K562 (cell line): ENCODE results near the gene ZNF77. TPM values are rescaled to one million over a fixed set of nuclear protein-coding genes. Genes with fewer than 3 reads are reported as not detected.
A peak's percentile ranks its signal among the peaks of the same experiment; 100 is the strongest.

Source experiments
- DEAF1 ChIP-seq: fragments of 450-650 bp; formaldehyde crosslinking; IDR thresholded peaks from 2 replicates; pipeline ENCODE4 v1.4.0; 2020; ENCODE audit warnings: mild to moderate bottlenecking, moderate library complexity
- GTF3C2 ChIP-seq: IDR thresholded peaks from 3 replicates; pipeline ENCODE4 v1.6.1; 2011; ENCODE audit warnings: borderline replicate concordance, mild to moderate bottlenecking, moderate library complexity; ENCODE audit not compliant: insufficient read length; ENCODE audit errors: extremely low read depth
- MEF2A ChIP-seq: IDR thresholded peaks from 2 replicates; pipeline ENCODE4 v1.6.1; 2011; ENCODE audit warnings: low read depth, mild to moderate bottlenecking, low read length, moderate library complexity; ENCODE audit not compliant: control insufficient read depth
- TRIM24 ChIP-seq, 2 experiments: fragments of 450-650 bp; IDR thresholded peaks; 2 replicates each; pipeline ENCODE4 v1.6.1; 2016
- ZFP1 ChIP-seq: fragments of 450-650 bp; formaldehyde crosslinking; IDR thresholded peaks from 2 replicates; pipeline ENCODE4 v1.4.0; 2020; ENCODE audit warnings: mild to moderate bottlenecking, mixed read lengths
- polyA plus RNA-seq, 8 experiments: library from polyadenylated mRNA; depleted of rRNA in 4 of 8; stranded (reverse) in 5 of 8; unstranded in 3 of 8; fragments of >200 nt; fragmentation: Nextera tagmentation in 2 of 8; fragmentation: Illumina TruSeq in 1 of 8; extraction: Ambion mirVana in 2 of 8; extraction: Trizol in 1 of 8; gene quantifications; 2 replicates each; pipeline versions ENCODE4 v1.2.1 to v1.2.3, GENCODE V29; 2011 to 2014; ENCODE audit warnings: inconsistent platforms in 1 of 8, missing spikeins in 1 of 8
- total RNA-seq, 7 experiments: library from RNA; depleted of rRNA in 6 of 7; stranded (reverse); fragments of >200 nt in 6 of 7; fragmentation: Illumina TruSeq in 2 of 7; extraction: Trizol in 2 of 7; gene quantifications; 2 replicates each; pipeline versions ENCODE4 v1.2.1 to v1.2.3, GENCODE V29; 2011 to 2021; ENCODE audit warnings: low replicate concordance in 1 of 7

Gene ZNF77
- total and polyA plus RNA-seq, 9 of the 15 experiments (the other 6 are each of a cell fraction or from before 2014, with no cell fraction given), result 4.3 to 14.5 (median 7.7) TPM

GRCh38 chr19:2883686-2884439 is 60.9 kb downstream of the ZNF77 start (continued):
- TF ChIP-seq GTF3C2 (no peak), TRIM24 (IDR thresholded peaks at IDR 0.05) (peak; percentile 81 to 84; a peak in 3 of 4 replicates), DEAF1 (no peak), MEF2A (0 out of 2 replicates have a peak, but pooled peaks have one; percentile 34), ZFP1 (CRISPR knock-in tag) (no peak)

Other genes starting within 250 kb of the ZNF77 start
Only the 7 nearest of the 16 such genes appear.
- 1.2 and 1.5 TPM in 2 replicates for gene ZNF554, start 125.1 kb downstream of the ZNF77 start, total RNA-seq (2014; rRNA removed)
- gene ZNF554, start 125.1 kb downstream of the ZNF77 start, total RNA-seq (2014; rRNA removed; fragmentation: Illumina TruSeq; extraction: Trizol), result 1.0 and 1.4 TPM in 2 replicates
- gene ZNF554, start 125.1 kb downstream of the ZNF77 start, total RNA-seq (2015; rRNA removed; fragmentation: Illumina TruSeq; extraction: Trizol), result 1.1 and 1.3 TPM in 2 replicates
- 1.3 and 1.8 TPM in 2 replicates for gene ZNF554, start 125.1 kb downstream of the ZNF77 start, total RNA-seq (2021)
- gene ZNF554, start 125.1 kb downstream of the ZNF77 start, polyA plus RNA-seq (2011; rRNA removed), result 1.3 and 1.5 TPM in 2 replicates
- 0.89 and 1.0 TPM in 2 replicates for gene ZNF554, start 125.1 kb downstream of the ZNF77 start, polyA plus RNA-seq (2014; fragmentation: Illumina TruSeq; extraction: Trizol)
- under 1 TPM; 0.07 to 0.31 TPM for gene ZNF554, start 125.1 kb downstream of the ZNF77 start, polyA plus RNA-seq (2014; fragmentation: Nextera tagmentation; extraction: Ambion mirVana)
- 1.1 and 1.4 TPM in 2 replicates for gene ZNF554, start 125.1 kb downstream of the ZNF77 start, polyA plus RNA-seq (2014; rRNA removed)
- 2.0 TPM in 2 replicates for gene ZNF555, start 103.5 kb downstream of the ZNF77 start, total RNA-seq (2014; rRNA removed)
- 6.0 and 6.8 TPM in 2 replicates for gene ZNF555, start 103.5 kb downstream of the ZNF77 start, total RNA-seq (2014; rRNA removed; fragmentation: Illumina TruSeq; extraction: Trizol)
- 3.2 and 3.6 TPM in 2 replicates for gene ZNF555, start 103.5 kb downstream of the ZNF77 start, total RNA-seq (2015; rRNA removed; fragmentation: Illumina TruSeq; extraction: Trizol)
- 4.0 and 5.4 TPM in 2 replicates for gene ZNF555, start 103.5 kb downstream of the ZNF77 start, total RNA-seq (2021)
- gene ZNF555, start 103.5 kb downstream of the ZNF77 start, polyA plus RNA-seq (2011; rRNA removed), result 6.7 and 7.5 TPM in 2 replicates
- gene ZNF555, start 103.5 kb downstream of the ZNF77 start, polyA plus RNA-seq (2014; fragmentation: Illumina TruSeq; extraction: Trizol), result 4.6 and 5.4 TPM in 2 replicates
- 1 to 10 TPM; 4.4 to 6.1 TPM for gene ZNF555, start 103.5 kb downstream of the ZNF77 start, polyA plus RNA-seq (2014; fragmentation: Nextera tagmentation; extraction: Ambion mirVana)
- gene ZNF555, start 103.5 kb downstream of the ZNF77 start, polyA plus RNA-seq (2014; rRNA removed), result 3.0 and 3.4 TPM in 2 replicates
- 0.12 and 0.36 TPM in 2 replicates for gene ZNF556, start 77.6 kb downstream of the ZNF77 start, total RNA-seq (2014; rRNA removed)
- 0.03 and 0.33 TPM in 2 replicates for gene ZNF556, start 77.6 kb downstream of the ZNF77 start, total RNA-seq (2014; rRNA removed; fragmentation: Illumina TruSeq; extraction: Trizol)
- gene ZNF556, start 77.6 kb downstream of the ZNF77 start, total RNA-seq (2015; rRNA removed; fragmentation: Illumina TruSeq; extraction: Trizol), result 0.11 TPM in 1 of 2 replicates, not detected in the other
- 0.11 TPM in 1 of 2 replicates, not detected in the other for gene ZNF556, start 77.6 kb downstream of the ZNF77 start, total RNA-seq (2021)
- not detected in 2 replicates for gene ZNF556, start 77.6 kb downstream of the ZNF77 start, polyA plus RNA-seq (2011; rRNA removed)
- gene ZNF556, start 77.6 kb downstream of the ZNF77 start, polyA plus RNA-seq (2014; fragmentation: Illumina TruSeq; extraction: Trizol), result 0.01 and 0.06 TPM in 2 replicates
- under 1 TPM; 0.01 to 0.10 TPM for gene ZNF556, start 77.6 kb downstream of the ZNF77 start, polyA plus RNA-seq (2014; fragmentation: Nextera tagmentation; extraction: Ambion mirVana)
- gene ZNF556, start 77.6 kb downstream of the ZNF77 start, polyA plus RNA-seq (2014; rRNA removed), result 0.08 and 0.09 TPM in 2 replicates
- gene ZNF57, start 44.0 kb downstream of the ZNF77 start, total RNA-seq (2014; rRNA removed), result 7.3 and 8.5 TPM in 2 replicates
- gene ZNF57, start 44.0 kb downstream of the ZNF77 start, total RNA-seq (2014; rRNA removed; fragmentation: Illumina TruSeq; extraction: Trizol), result 13.4 and 13.5 TPM in 2 replicates
- gene ZNF57, start 44.0 kb downstream of the ZNF77 start, total RNA-seq (2015; rRNA removed; fragmentation: Illumina TruSeq; extraction: Trizol), result 10.8 and 11.5 TPM in 2 replicates
- 7.7 and 7.8 TPM in 2 replicates for gene ZNF57, start 44.0 kb downstream of the ZNF77 start, total RNA-seq (2021)
- 10.8 and 12.8 TPM in 2 replicates for gene ZNF57, start 44.0 kb downstream of the ZNF77 start, polyA plus RNA-seq (2011; rRNA removed)
- 9.6 and 11.9 TPM in 2 replicates for gene ZNF57, start 44.0 kb downstream of the ZNF77 start, polyA plus RNA-seq (2014; fragmentation: Illumina TruSeq; extraction: Trizol)
- gene ZNF57, start 44.0 kb downstream of the ZNF77 start, polyA plus RNA-seq (2014; fragmentation: Nextera tagmentation; extraction: Ambion mirVana), result 1 to 10 TPM; 3.9 to 6.2 TPM
- gene ZNF57, start 44.0 kb downstream of the ZNF77 start, polyA plus RNA-seq (2014; rRNA removed), result 7.0 and 7.7 TPM in 2 replicates
- gene TLE6, start 32.6 kb upstream of the ZNF77 start, total RNA-seq (2014; rRNA removed), result 3.3 and 6.1 TPM in 2 replicates
- 1.1 and 1.2 TPM in 2 replicates for gene TLE6, start 32.6 kb upstream of the ZNF77 start, total RNA-seq (2014; rRNA removed; fragmentation: Illumina TruSeq; extraction: Trizol)
- gene TLE6, start 32.6 kb upstream of the ZNF77 start, total RNA-seq (2015; rRNA removed; fragmentation: Illumina TruSeq; extraction: Trizol), result 3.4 and 3.5 TPM in 2 replicates
- gene TLE6, start 32.6 kb upstream of the ZNF77 start, total RNA-seq (2021), result 1.8 TPM in 2 replicates
- 3.3 and 3.5 TPM in 2 replicates for gene TLE6, start 32.6 kb upstream of the ZNF77 start, polyA plus RNA-seq (2011; rRNA removed)
- gene TLE6, start 32.6 kb upstream of the ZNF77 start, polyA plus RNA-seq (2014; fragmentation: Illumina TruSeq; extraction: Trizol), result 1.8 and 3.1 TPM in 2 replicates
- 1 to 10 TPM; 1.2 to 1.5 TPM for gene TLE6, start 32.6 kb upstream of the ZNF77 start, polyA plus RNA-seq (2014; fragmentation: Nextera tagmentation; extraction: Ambion mirVana)
- gene TLE6, start 32.6 kb upstream of the ZNF77 start, polyA plus RNA-seq (2014; rRNA removed), result 2.5 and 4.4 TPM in 2 replicates
- gene TLE2, start 84.3 kb upstream of the ZNF77 start, total RNA-seq (2014; rRNA removed), result 5.5 and 6.4 TPM in 2 replicates
- 2.4 and 2.7 TPM in 2 replicates for gene TLE2, start 84.3 kb upstream of the ZNF77 start, total RNA-seq (2014; rRNA removed; fragmentation: Illumina TruSeq; extraction: Trizol)
- 4.4 and 4.5 TPM in 2 replicates for gene TLE2, start 84.3 kb upstream of the ZNF77 start, total RNA-seq (2015; rRNA removed; fragmentation: Illumina TruSeq; extraction: Trizol)
- 13.1 and 15.2 TPM in 2 replicates for gene TLE2, start 84.3 kb upstream of the ZNF77 start, total RNA-seq (2021)
- 10.7 and 12.0 TPM in 2 replicates for gene TLE2, start 84.3 kb upstream of the ZNF77 start, polyA plus RNA-seq (2011; rRNA removed)
- gene TLE2, start 84.3 kb upstream of the ZNF77 start, polyA plus RNA-seq (2014; fragmentation: Illumina TruSeq; extraction: Trizol), result 6.2 and 8.8 TPM in 2 replicates
- under 1 TPM; 0.35 to 0.53 TPM for gene TLE2, start 84.3 kb upstream of the ZNF77 start, polyA plus RNA-seq (2014; fragmentation: Nextera tagmentation; extraction: Ambion mirVana)
- gene TLE2, start 84.3 kb upstream of the ZNF77 start, polyA plus RNA-seq (2014; rRNA removed), result 10.5 and 10.6 TPM in 2 replicates
- gene TLE5, start 117.5 kb upstream of the ZNF77 start, total RNA-seq (2014; rRNA removed), result 264 and 355 TPM in 2 replicates
- gene TLE5, start 117.5 kb upstream of the ZNF77 start, total RNA-seq (2014; rRNA removed; fragmentation: Illumina TruSeq; extraction: Trizol), result 75.8 and 89.1 TPM in 2 replicates
- gene TLE5, start 117.5 kb upstream of the ZNF77 start, total RNA-seq (2015; rRNA removed; fragmentation: Illumina TruSeq; extraction: Trizol), result 172 and 178 TPM in 2 replicates
- 347 and 360 TPM in 2 replicates for gene TLE5, start 117.5 kb upstream of the ZNF77 start, total RNA-seq (2021)
- 280 and 366 TPM in 2 replicates for gene TLE5, start 117.5 kb upstream of the ZNF77 start, polyA plus RNA-seq (2011; rRNA removed)
- gene TLE5, start 117.5 kb upstream of the ZNF77 start, polyA plus RNA-seq (2014; fragmentation: Illumina TruSeq; extraction: Trizol), result 235 and 381 TPM in 2 replicates
- gene TLE5, start 117.5 kb upstream of the ZNF77 start, polyA plus RNA-seq (2014; fragmentation: Nextera tagmentation; extraction: Ambion mirVana), result 1 to 10 TPM; 2.0 to 6.2 TPM
- 316 and 334 TPM in 2 replicates for gene TLE5, start 117.5 kb upstream of the ZNF77 start, polyA plus RNA-seq (2014; rRNA removed)